Measurements from ENCODE around the gene GJB4.
A peak's percentile ranks its signal among the peaks of the same experiment; 100 is the strongest.
"Not testable (repeated sequence)": the region's sequence is repeated elsewhere in the genome, so short reads cannot be mapped to it uniquely, and the experiment has no call there.

Gene GJB4

GRCh38 chr1:34759503-34760357 is at the start of gene GJB4:
Gene GJB4 (plus strand): TSS chr1:34759740. CDS start chr1:34761255, 1,515 bp downstream.
- no peak for DNase-seq

GRCh38 chr1:34710812-34711211 is 48.7 kb upstream of the GJB4 start:
- DNase-seq: no peak

- DNase-seq: no peak
These were observed 48.1 kb upstream of the GJB4 start for GRCh38 chr1:34711485-34711884.

GRCh38 chr1:34712007-34712688 is 47.4 kb upstream of the GJB4 start:
- no peak for DNase-seq

- DNase-seq: no peak
These were observed 46.1 kb upstream of the GJB4 start for GRCh38 chr1:34713443-34713842.

GRCh38 chr1:34714386-34714785 is 45.2 kb upstream of the GJB4 start:
- no peak for DNase-seq

- no peak for DNase-seq
These were observed 44.4 kb upstream of the GJB4 start for GRCh38 chr1:34715139-34715538.

- no peak for DNase-seq
These were observed 38.3 kb upstream of the GJB4 start for GRCh38 chr1:34721241-34721640.

- DNase-seq: no peak
These were observed 37.7 kb upstream of the GJB4 start for GRCh38 chr1:34721646-34722355.

GRCh38 chr1:34726861-34727260 is 32.7 kb upstream of the GJB4 start:
- no peak for DNase-seq

GRCh38 chr1:34730485-34730884 is 29.1 kb upstream of the GJB4 start:
- no peak for DNase-seq

GRCh38 chr1:34732831-34733230 is 26.7 kb upstream of the GJB4 start:
- DNase-seq: not testable (repeated sequence)

- no peak for DNase-seq
These were observed 22.8 kb upstream of the GJB4 start for GRCh38 chr1:34736692-34737091.

- not testable (repeated sequence) for DNase-seq
These were observed 22.3 kb upstream of the GJB4 start for GRCh38 chr1:34737236-34737635.

- DNase-seq: no peak
These were observed 19.9 kb upstream of the GJB4 start for GRCh38 chr1:34739613-34740012.

- DNase-seq: no peak
These were observed 19.2 kb upstream of the GJB4 start for GRCh38 chr1:34740161-34740868.

GRCh38 chr1:34742667-34743270 is 16.8 kb upstream of the GJB4 start:
- peak; percentile 33 to 75 for DNase-seq

- no peak for DNase-seq
These were observed 15.8 kb upstream of the GJB4 start for GRCh38 chr1:34743775-34744174.

GRCh38 chr1:34744851-34745250 is 14.7 kb upstream of the GJB4 start:
- DNase-seq: no peak

- no peak for DNase-seq
These were observed 13.9 kb upstream of the GJB4 start for GRCh38 chr1:34745666-34746065.

- DNase-seq: no peak
These were observed 13.4 kb upstream of the GJB4 start for GRCh38 chr1:34746101-34746500.

Data from inflammatory macrophage treated with lipopolysaccharide for 1 hour (primary cell).